SJCRH30 (cell line): Measurements from ENCODE around the gene DST. TPM values are rescaled to one million over a fixed set of nuclear protein-coding genes. Genes with fewer than 3 reads are reported as not detected.

Experiments used
- DNase-seq, 2 experiments: peaks; one replicate each; pipeline ENCODE4 v3.0.0-alpha.2; 2015 to 2020
- H3K27ac ChIP-seq: fragments of 250-450 bp; sonication (Bioruptor Pico); 2 replicates; pipeline ENCODE4 v1.5.1; 2020; ENCODE audit warnings: mild to moderate bottlenecking, moderate library complexity
- H3K27me3 ChIP-seq: fragments of 250-450 bp; sonication (Bioruptor Pico); 2 replicates; pipeline ENCODE4 v1.5.1; 2020; ENCODE audit warnings: mild to moderate bottlenecking, moderate library complexity
- H3K36me3 ChIP-seq: fragments of 250-450 bp; sonication (Bioruptor Pico); 2 replicates; pipeline ENCODE4 v1.5.1; 2020; ENCODE audit warnings: mild to moderate bottlenecking, moderate library complexity
- H3K4me1 ChIP-seq: fragments of 250-450 bp; sonication (Bioruptor Pico); 2 replicates; pipeline ENCODE4 v1.5.1; 2020; ENCODE audit warnings: mild to moderate bottlenecking, moderate library complexity
- H3K4me3 ChIP-seq: fragments of 250-450 bp; sonication (Bioruptor Pico); 2 replicates; pipeline ENCODE4 v1.5.1; 2020; ENCODE audit warnings: mild to moderate bottlenecking, moderate library complexity
- H3K9me3 ChIP-seq: fragments of 250-450 bp; sonication (Bioruptor Pico); replicated peaks from 2 replicates; pipeline ENCODE4 v1.5.1; 2020; ENCODE audit warnings: mild to moderate bottlenecking, moderate library complexity
- total RNA-seq: library from RNA; depleted of rRNA; stranded (reverse); fragments of >200 nt; shearing (Covaris generic); gene quantifications from 2 replicates; pipeline ENCODE4 v1.2.3, GENCODE V29; 2014

DST gene
- total RNA-seq, 1 experiment from 2014 or later, result 87.9 TPM

GRCh38 chr6:56655996-56656395 is 13.3 kb upstream of the DST start:
- Histone ChIP-seq H3K9me3 (no peaks in the 10 kb centered on the region), H3K36me3 (no peaks in the 10 kb centered on the region; the same call in 1 of the 2 replicates), H3K27ac (no peak overlapping the region), H3K4me3 (no peak overlapping the region), H3K27me3 (no peaks in the 10 kb centered on the region), H3K4me1 (peaks cover 8% of the 10 kb centered on the region)
- DNase-seq, result peak in 1 of 2 experiments; percentile 24

GRCh38 chr6:56655249-56655648 is 12.6 kb upstream of the DST start:
- peaks cover 8% of the 10 kb centered on the region for H3K4me1 ChIP-seq
- H3K36me3 ChIP-seq, result no peaks in the 10 kb centered on the region
- H3K27ac ChIP-seq, result no peak overlapping the region
- H3K4me3 ChIP-seq, result no peak overlapping the region
- no peak for DNase-seq
- no peaks in the 10 kb centered on the region for H3K27me3 ChIP-seq
- H3K9me3 ChIP-seq, result no peaks in the 10 kb centered on the region

- H3K27ac ChIP-seq, result no peak overlapping the region
- peak in 1 of 2 experiments; percentile 15 for DNase-seq
- H3K9me3 ChIP-seq, result no peaks in the 10 kb centered on the region
- no peaks in the 10 kb centered on the region for H3K27me3 ChIP-seq
- H3K4me3 ChIP-seq, result no peak overlapping the region
- peaks cover 8% of the 10 kb centered on the region for H3K4me1 ChIP-seq
- 0 out of 2 replicates have a peak, but pooled peaks cover 9% of the 10 kb centered on the region for H3K36me3 ChIP-seq
Observed at GRCh38 chr6:56652994-56653393, 10.3 kb upstream of the DST start.

- H3K4me3 ChIP-seq, result no peak overlapping the region
- no peak overlapping the region for H3K27ac ChIP-seq
- H3K9me3 ChIP-seq, result no peaks in the 10 kb centered on the region
- peaks cover 8% of the 10 kb centered on the region for H3K4me1 ChIP-seq
- DNase-seq, result peak in 1 of 2 experiments; percentile 17
- no peaks in the 10 kb centered on the region for H3K27me3 ChIP-seq
- H3K36me3 ChIP-seq, result 0 out of 2 replicates have a peak, but pooled peaks cover 12% of the 10 kb centered on the region
Observed at GRCh38 chr6:56652231-56652630, 9.5 kb upstream of the DST start.

- Histone ChIP-seq H3K9me3 (no peaks in the 10 kb centered on the region), H3K4me1 (peaks cover 8% of the 10 kb centered on the region), H3K27me3 (no peaks in the 10 kb centered on the region), H3K4me3 (no peak overlapping the region), H3K36me3 (0 out of 2 replicates have a peak, but pooled peaks cover 12% of the 10 kb centered on the region), H3K27ac (no peak overlapping the region)
- no peak for DNase-seq
Observed at GRCh38 chr6:56650191-56650590, 7.5 kb upstream of the DST start.

- Histone ChIP-seq H3K36me3 (0 out of 2 replicates have a peak, but pooled peaks cover 12% of the 10 kb centered on the region), H3K27me3 (no peaks in the 10 kb centered on the region), H3K4me3 (no peak overlapping the region), H3K4me1 (peaks cover 8% of the 10 kb centered on the region), H3K9me3 (no peaks in the 10 kb centered on the region), H3K27ac (no peak overlapping the region)
- no peak for DNase-seq
Observed at GRCh38 chr6:56649782-56650181, 7.1 kb upstream of the DST start.

GRCh38 chr6:56649053-56649769 is 6.5 kb upstream of the DST start:
- Histone ChIP-seq H3K27me3 (no peaks in the 10 kb centered on the region), H3K36me3 (0 out of 2 replicates have a peak, but pooled peaks cover 12% of the 10 kb centered on the region), H3K9me3 (no peaks in the 10 kb centered on the region), H3K4me3 (no peak overlapping the region), H3K4me1 (peaks cover 8% of the 10 kb centered on the region), H3K27ac (no peak overlapping the region)
- peak in 1 of 2 experiments; percentile 16 for DNase-seq

- no peaks in the 10 kb centered on the region for H3K27me3 ChIP-seq
- DNase-seq, result no peak
- no peak overlapping the region for H3K4me3 ChIP-seq
- peaks cover 5% of the 10 kb centered on the region for H3K4me1 ChIP-seq
- no peaks in the 10 kb centered on the region for H3K9me3 ChIP-seq
- 0 out of 2 replicates have a peak, but pooled peaks cover 16% of the 10 kb centered on the region for H3K36me3 ChIP-seq
- no peak overlapping the region for H3K27ac ChIP-seq
Observed at GRCh38 chr6:56647172-56647762, 4.6 kb upstream of the DST start.

- Histone ChIP-seq H3K36me3 (peaks cover 16% of the 10 kb centered on the region; the same call in 1 of the 2 replicates), H3K9me3 (no peaks in the 10 kb centered on the region), H3K27me3 (no peaks in the 10 kb centered on the region), H3K27ac (no peak overlapping the region), H3K4me3 (no peak overlapping the region), H3K4me1 (no peaks in the 10 kb centered on the region)
- no peak for DNase-seq
Observed at GRCh38 chr6:56644366-56644765, 1.7 kb upstream of the DST start.

- H3K27me3 ChIP-seq, result no peaks in the 10 kb centered on the region
- no peaks in the 10 kb centered on the region for H3K4me1 ChIP-seq
- no peak overlapping the region for H3K4me3 ChIP-seq
- no peaks in the 10 kb centered on the region for H3K9me3 ChIP-seq
- H3K36me3 ChIP-seq, result peaks cover 12% of the 10 kb centered on the region; the same call in 1 of the 2 replicates
- DNase-seq, result no peak
- H3K27ac ChIP-seq, result no peak overlapping the region
Observed at GRCh38 chr6:56643379-56644089, 845 bp upstream of the DST start.

GRCh38 chr6:56640374-56640773 is 2.3 kb downstream of the DST start:
- no peaks in the 10 kb centered on the region for H3K4me1 ChIP-seq
- DNase-seq, result no peak
- H3K27ac ChIP-seq, result no peak overlapping the region
- peaks cover 6% of the 10 kb centered on the region; the same call in 1 of the 2 replicates for H3K36me3 ChIP-seq
- no peaks in the 10 kb centered on the region for H3K27me3 ChIP-seq
- no peak overlapping the region for H3K4me3 ChIP-seq
- no peaks in the 10 kb centered on the region for H3K9me3 ChIP-seq

GRCh38 chr6:56638760-56639159 is 3.9 kb downstream of the DST start:
- Histone ChIP-seq H3K27me3 (no peaks in the 10 kb centered on the region), H3K4me1 (no peaks in the 10 kb centered on the region), H3K4me3 (no peak overlapping the region), H3K9me3 (no peaks in the 10 kb centered on the region), H3K27ac (no peak overlapping the region), H3K36me3 (peaks cover 11% of the 10 kb centered on the region; the same call in 1 of the 2 replicates)
- no peak for DNase-seq

- no peak overlapping the region for H3K27ac ChIP-seq
- peaks cover 11% of the 10 kb centered on the region; the same call in 1 of the 2 replicates for H3K36me3 ChIP-seq
- H3K9me3 ChIP-seq, result no peaks in the 10 kb centered on the region
- no peaks in the 10 kb centered on the region for H3K4me1 ChIP-seq
- peak in 1 of 2 experiments; percentile 74 for DNase-seq
- no peak overlapping the region for H3K4me3 ChIP-seq
- no peaks in the 10 kb centered on the region for H3K27me3 ChIP-seq
Observed at GRCh38 chr6:56637640-56638039, 5.0 kb downstream of the DST start.

GRCh38 chr6:56628105-56628504 is 14.6 kb downstream of the DST start:
- no peaks in the 10 kb centered on the region for H3K27me3 ChIP-seq
- no peak overlapping the region for H3K27ac ChIP-seq
- H3K4me1 ChIP-seq, result no peaks in the 10 kb centered on the region
- no peak for DNase-seq
- H3K36me3 ChIP-seq, result peaks cover 7% of the 10 kb centered on the region; the same call in 1 of the 2 replicates
- H3K9me3 ChIP-seq, result no peaks in the 10 kb centered on the region; the same call in 1 of the 2 replicates
- no peak overlapping the region for H3K4me3 ChIP-seq

GRCh38 chr6:56625356-56625755 is 17.3 kb downstream of the DST start:
- Histone ChIP-seq H3K36me3 (peaks cover 16% of the 10 kb centered on the region), H3K9me3 (no peaks in the 10 kb centered on the region; the same call in 1 of the 2 replicates), H3K4me3 (no peak overlapping the region), H3K27ac (no peak overlapping the region), H3K4me1 (no peaks in the 10 kb centered on the region), H3K27me3 (no peaks in the 10 kb centered on the region)
- DNase-seq, result no peak
